ENCODE results near the gene KRT5. TPM values are rescaled to one million over a fixed set of nuclear protein-coding genes. Genes with fewer than 3 reads are reported as not detected.

The KRT5 gene
- total RNA-seq, 2 experiments from 2014 or later: not detected

DNA sequence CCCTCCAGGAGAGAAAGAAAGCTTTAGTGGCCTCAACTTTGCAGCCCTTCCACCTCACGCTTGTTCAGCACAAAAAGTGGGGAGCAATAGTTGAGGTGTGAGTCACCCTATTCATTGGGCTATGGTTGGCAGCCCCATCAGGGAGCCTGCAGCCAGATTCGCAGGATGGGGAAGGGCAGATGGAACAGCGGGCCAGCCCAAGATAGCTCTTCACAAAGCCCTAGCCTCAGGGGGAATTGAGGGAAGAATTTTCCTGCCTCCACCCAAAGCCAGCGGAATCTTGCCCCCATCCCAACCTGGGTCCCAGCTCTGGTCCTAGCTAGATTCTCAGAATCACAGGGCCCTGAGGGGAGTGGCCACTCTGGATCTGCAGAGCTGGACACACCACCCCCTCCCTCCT, 3.6 kb upstream of the KRT5 start:
- intact Hi-C loops (cut with micrococcal nuclease): no loop called here

DNA sequence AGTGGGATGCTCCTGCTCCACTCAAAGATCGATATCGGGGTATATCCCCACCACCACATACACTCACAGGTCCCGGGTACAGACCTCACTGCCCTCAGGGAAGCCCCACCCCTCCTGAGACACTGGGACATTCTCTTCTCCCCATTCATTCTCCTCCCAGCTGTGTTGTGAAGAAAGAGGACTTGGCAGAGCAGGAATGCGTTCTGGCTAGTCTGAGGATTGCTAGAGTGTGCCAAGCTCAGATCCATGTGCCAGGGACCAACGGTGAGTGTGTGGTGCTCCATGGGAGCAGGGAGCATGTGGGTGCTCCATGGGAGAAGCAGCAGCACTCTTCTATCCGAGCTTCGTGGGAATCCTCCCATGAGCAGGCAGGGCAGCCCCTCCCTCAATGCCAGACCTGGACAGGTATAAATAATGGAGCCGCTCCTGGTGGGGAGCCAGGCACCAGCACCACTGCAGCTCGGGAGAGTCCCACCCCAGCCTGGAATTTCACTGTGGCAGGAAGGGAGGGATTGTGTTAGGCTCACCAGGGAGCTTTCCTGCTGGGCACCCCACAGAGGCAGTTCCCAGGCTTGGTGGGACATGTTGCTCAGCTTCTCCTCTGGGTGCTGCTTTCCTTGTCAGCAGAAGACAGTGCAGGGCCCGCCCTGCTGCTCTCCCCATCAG, 2.3 kb upstream of the KRT5 start:
- no peaks in the 10 kb centered on the region for H3K27me3 Mint-ChIP-seq
- H3K36me3 Mint-ChIP-seq: no peaks in the 10 kb centered on the region
- POLR2A ChIA-PET: no interaction called here
- no peaks in the 10 kb centered on the region for H3K9me3 Mint-ChIP-seq
- no peaks in the 10 kb centered on the region for H3K4me1 Mint-ChIP-seq (ENCODE audit: low read depth)
- CTCF ChIA-PET: no interaction called here
- H3K27ac Mint-ChIP-seq: no peak overlapping the region
- intact Hi-C loops (cut with micrococcal nuclease): no loop called here
- no peak overlapping the region for H3K4me3 Mint-ChIP-seq
- no peak for DNase-seq

More for the DNA sequence above, 3.6 kb upstream of the KRT5 start:
- H3K36me3 Mint-ChIP-seq: no peaks in the 10 kb centered on the region
- H3K27me3 Mint-ChIP-seq: no peaks in the 10 kb centered on the region
- no peak overlapping the region for H3K4me3 Mint-ChIP-seq
- H3K4me1 Mint-ChIP-seq (ENCODE audit: low read depth): no peaks in the 10 kb centered on the region
- no peak for DNase-seq
- CTCF ChIA-PET: no interaction called here
- H3K27ac Mint-ChIP-seq: no peak overlapping the region
- no peaks in the 10 kb centered on the region for H3K9me3 Mint-ChIP-seq
- POLR2A ChIA-PET: no interaction called here

DNA sequence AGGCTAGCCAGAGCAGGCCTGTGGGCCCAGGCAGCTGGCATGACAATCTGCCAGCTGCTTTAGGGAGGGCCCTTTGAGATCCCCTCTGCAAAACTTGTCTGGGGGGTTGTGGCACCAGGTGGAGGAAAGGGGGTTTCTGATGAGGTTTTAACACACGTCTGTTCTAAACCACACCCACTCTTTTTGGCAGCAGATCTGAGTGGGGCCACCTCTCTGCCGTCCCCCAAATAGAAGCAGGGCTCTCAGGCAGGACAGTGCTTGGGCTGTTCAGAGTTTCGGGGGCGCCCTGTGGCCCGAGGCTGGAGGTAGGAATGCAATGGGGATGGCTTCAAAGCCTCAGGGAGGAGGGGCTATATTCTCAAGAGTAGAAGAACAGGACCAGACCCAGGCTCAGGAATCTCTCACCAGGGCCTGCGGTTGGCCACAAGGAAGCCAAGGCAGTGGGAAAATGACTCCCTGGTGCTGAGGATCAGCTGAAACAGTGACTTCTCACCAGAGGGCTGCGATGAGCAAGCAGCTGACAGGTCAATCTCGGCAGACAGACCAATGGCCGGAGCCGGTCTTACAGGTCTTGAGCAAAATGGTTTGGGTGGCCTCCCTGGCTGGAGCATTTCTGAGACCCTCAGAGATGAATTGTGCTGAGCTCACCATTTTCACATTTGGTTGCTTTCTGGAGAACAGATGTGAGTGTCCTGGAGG, 1.5 kb upstream of the KRT5 start:
- no peak for DNase-seq
- intact Hi-C loops (cut with micrococcal nuclease): no loop called here
- H3K9me3 Mint-ChIP-seq: no peaks in the 10 kb centered on the region
- H3K27ac Mint-ChIP-seq: no peak overlapping the region
- CTCF ChIA-PET: no interaction called here
- no peaks in the 10 kb centered on the region for H3K27me3 Mint-ChIP-seq
- H3K36me3 Mint-ChIP-seq: no peaks in the 10 kb centered on the region
- no peak overlapping the region for H3K4me3 Mint-ChIP-seq
- POLR2A ChIA-PET: no interaction called here
- H3K4me1 Mint-ChIP-seq (ENCODE audit: low read depth): no peaks in the 10 kb centered on the region

DNA sequence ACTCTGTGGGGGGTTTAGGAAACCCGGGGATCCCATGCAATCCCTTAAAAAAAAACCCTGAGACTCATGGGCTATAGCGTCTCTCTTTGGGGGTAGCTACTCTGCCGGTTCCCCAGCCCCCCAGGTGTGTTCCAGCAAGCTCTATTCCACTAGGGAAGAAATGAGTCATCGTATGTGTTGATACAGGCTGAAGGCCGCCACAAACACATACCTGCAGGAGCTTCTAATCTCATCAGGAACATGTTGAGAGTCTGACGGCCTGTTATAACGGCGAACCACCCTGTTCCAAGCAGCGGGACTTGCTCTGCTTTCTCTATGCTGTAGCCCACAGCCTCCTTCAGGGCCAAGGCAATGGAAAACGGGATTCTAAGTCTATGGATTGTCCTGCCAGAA, 977 bp upstream of the KRT5 start:
- DNase-seq: peak; percentile 4
- intact Hi-C loops (cut with micrococcal nuclease): no loop called here
- H3K4me3 Mint-ChIP-seq: no peak overlapping the region
- H3K4me1 Mint-ChIP-seq (ENCODE audit: low read depth): no peaks in the 10 kb centered on the region
- ChIA-PET POLR2A (no interaction called here), CTCF (no interaction called here)
- H3K36me3 Mint-ChIP-seq: no peaks in the 10 kb centered on the region
- no peaks in the 10 kb centered on the region for H3K9me3 Mint-ChIP-seq
- H3K27me3 Mint-ChIP-seq: peaks cover under 1% of the 10 kb centered on the region
- H3K27ac Mint-ChIP-seq: no peak overlapping the region

DNA sequence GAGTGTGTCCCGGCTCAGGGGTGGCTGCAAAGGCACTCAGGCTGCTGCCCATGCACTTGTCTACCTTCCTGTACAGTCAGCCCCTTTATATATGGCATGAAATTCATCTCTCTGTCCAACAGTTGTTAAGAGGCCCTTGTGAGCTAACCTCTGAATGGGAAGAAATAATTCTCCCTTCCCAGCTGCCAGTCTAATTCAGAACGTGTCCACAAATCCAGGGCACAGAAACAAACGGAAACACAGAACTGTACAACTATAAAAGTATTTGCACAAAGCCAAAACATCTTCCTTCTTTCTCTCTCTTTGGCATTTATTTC, 849 bp downstream of the KRT5 start:
- Mint-ChIP-seq H3K27me3 (peaks cover 3% of the 10 kb centered on the region), H3K4me1 (ENCODE audit: low read depth) (no peaks in the 10 kb centered on the region), H3K4me3 (no peak overlapping the region), H3K36me3 (no peaks in the 10 kb centered on the region), H3K9me3 (no peaks in the 10 kb centered on the region), H3K27ac (no peak overlapping the region)
- intact Hi-C loops (cut with micrococcal nuclease): no loop called here
- CTCF ChIA-PET: no interaction called here
- POLR2A ChIA-PET: no interaction called here
- no peak for DNase-seq

DNA sequence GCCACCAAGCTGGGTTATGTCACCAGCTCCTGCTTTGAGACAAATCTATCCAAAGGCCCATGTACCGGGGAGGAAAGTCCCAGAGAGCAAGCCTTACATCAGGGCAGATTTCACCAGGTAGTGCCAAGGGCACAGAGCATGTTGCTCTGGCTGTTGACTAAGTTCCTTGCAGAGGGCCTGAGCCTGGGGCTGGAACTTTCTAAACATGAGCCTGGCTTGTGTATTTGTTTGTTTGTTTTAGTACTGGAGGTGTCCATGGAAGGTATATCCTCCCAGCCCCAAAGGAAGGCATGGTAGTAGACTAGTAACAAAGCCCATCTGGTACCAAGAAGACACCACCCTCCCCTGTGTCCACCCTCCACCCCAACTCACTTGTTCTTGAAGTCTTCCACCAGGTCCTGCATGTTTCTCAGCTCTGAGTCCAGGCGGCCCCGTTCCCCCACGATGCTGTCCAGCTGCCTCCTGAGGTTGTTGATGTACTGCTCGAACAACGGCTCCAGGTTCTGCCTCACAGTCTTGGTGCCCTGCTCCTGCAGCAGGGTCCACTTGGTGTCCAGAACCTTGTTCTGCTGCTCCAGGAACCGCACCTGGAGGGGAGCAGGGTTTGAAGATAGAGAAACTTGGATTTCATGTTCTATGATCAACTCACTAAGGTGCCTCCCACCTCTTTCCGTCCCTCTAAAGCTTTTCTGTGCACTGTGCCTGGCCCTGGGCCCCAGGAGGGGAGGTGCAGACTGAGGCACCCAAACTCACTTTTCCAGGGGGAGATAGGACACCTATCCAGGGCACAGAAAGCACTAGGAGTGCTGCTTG, 1.4 kb downstream of the KRT5 start:
- Mint-ChIP-seq H3K4me1 (ENCODE audit: low read depth) (no peaks in the 10 kb centered on the region), H3K9me3 (no peaks in the 10 kb centered on the region), H3K27ac (no peak overlapping the region), H3K27me3 (peaks cover 3% of the 10 kb centered on the region), H3K36me3 (no peaks in the 10 kb centered on the region), H3K4me3 (no peak overlapping the region)
- CTCF ChIA-PET: no interaction called here
- no peak for DNase-seq
- intact Hi-C loops (cut with micrococcal nuclease): no loop called here
- POLR2A ChIA-PET: no interaction called here

DNA sequence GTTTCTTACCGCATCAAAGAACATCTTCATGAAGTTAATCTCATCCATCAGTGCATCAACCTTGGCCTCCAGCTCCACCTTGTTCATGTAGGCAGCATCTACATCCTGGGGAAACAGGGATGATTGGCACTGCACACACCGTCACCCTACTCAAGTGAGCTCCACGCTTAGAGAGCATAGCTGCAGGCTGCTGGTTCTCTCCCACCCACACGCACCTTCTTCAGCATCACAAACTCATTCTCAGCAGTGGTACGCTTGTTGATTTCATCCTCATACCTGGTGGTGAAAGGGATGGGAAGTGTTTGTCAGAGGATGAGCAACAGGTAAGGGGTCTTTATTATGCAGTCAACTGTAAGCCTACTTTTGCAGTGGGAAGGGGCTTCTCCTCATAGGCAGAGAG, 2.3 kb downstream of the KRT5 start:
- Mint-ChIP-seq H3K4me1 (ENCODE audit: low read depth) (no peaks in the 10 kb centered on the region), H3K9me3 (no peaks in the 10 kb centered on the region), H3K27me3 (peaks cover 3% of the 10 kb centered on the region), H3K4me3 (no peak overlapping the region), H3K36me3 (no peaks in the 10 kb centered on the region), H3K27ac (no peak overlapping the region)
- CTCF ChIA-PET: no interaction called here
- DNase-seq: no peak
- POLR2A ChIA-PET: no interaction called here
- intact Hi-C loops (cut with micrococcal nuclease): no loop called here

DNA sequence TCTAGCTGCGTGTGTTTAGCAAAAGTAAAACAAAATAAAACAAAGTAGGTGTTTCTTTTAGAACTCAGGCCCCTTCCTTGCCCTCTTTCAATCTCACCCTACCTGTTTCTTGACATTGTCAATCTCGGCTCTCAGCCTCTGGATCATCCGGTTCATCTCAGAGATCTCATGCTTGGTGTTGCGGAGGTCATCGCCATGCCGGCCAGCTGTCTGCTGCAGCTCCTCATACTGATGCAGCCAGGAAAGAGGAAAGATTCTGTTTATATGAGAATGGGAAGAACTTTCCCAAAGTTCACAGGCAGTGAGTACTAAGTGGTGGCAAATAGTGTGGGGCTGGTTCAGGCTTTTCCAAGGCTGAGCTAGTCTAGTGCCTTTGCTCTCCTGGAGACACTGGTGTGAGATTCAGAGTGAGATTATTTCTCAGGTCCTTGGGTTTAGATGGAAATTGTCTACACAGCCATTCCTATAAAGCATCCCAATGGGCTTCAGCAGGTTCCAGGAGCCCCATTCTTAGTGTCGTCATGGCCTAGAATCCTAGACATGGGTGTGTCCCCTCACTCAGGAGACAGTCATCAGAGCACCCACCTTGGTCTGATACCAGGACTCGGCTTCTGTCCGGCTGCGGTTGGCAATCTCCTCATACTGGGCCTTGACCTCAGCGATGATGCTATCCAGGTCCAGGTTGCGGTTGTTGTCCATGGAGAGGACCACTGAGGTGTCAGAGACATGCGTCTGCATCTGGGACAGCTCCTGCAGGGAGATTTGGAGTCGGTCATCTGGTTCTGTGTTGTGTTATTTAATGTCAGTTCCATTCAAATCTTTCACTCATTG, 3.0 kb downstream of the KRT5 start:
- POLR2A ChIA-PET: no interaction called here
- no peak for DNase-seq
- Mint-ChIP-seq H3K27ac (no peak overlapping the region), H3K36me3 (no peaks in the 10 kb centered on the region), H3K9me3 (no peaks in the 10 kb centered on the region), H3K4me3 (no peak overlapping the region), H3K4me1 (ENCODE audit: low read depth) (no peaks in the 10 kb centered on the region), H3K27me3 (peaks cover 6% of the 10 kb centered on the region)
- intact Hi-C loops (cut with micrococcal nuclease): no loop called here
- CTCF ChIA-PET: interaction anchor here (0.7 to 1.6 kb wide), 2 partner anchors 11 to 155 kb away, joined by 3 to 5 read pairs; no protein-coding TSS in a partner anchor

DNA sequence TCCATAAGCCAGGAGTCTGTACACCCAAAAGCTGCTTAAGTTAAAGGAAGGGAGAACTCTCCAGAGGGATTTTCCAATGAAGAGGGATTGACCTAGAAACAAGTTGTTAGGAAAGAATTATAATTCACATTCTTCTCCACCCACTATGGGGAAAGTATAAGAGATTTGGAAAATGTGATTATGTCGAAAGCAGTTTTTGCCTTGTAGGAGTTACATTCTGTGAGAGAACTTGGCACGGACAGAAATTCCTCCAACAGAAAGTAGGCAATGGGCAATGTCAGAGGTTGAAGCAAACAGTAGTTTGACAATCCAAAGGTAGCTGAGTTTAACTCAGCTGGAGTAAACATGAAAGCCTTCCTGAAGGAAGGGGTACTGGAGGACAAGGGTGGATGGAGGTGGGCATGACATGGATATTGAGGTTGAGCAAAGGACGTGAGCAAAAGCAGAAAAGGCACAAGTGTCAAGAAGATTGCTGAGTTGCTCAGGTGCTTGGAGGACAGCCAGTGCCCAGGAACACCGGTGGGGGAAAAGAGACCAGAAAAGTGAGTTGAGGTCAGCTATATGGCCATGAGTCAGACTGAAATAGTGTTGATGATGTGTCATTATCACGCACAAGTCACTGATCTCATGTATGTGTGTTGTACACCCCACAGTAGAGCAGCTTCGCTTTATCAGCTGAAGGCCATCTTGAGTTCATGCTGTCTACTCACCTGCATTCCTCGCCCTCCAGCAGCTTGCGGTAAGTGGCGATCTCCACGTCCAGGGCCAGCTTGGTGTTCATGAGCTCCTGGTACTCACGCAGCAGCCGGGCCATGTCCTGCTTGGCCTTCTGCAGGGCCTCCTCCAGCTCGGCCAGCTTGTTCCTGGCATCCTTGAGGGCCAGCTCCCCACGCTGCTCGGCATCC, 4.0 kb downstream of the KRT5 start:
- H3K4me3 Mint-ChIP-seq: no peak overlapping the region
- peaks cover 9% of the 10 kb centered on the region for H3K27me3 Mint-ChIP-seq
- ChIA-PET CTCF (interaction anchor here (0.6 to 1.6 kb wide), 3 partner anchors 10 to 238 kb away, joined by 3 to 5 read pairs (median 3); no protein-coding TSS in a partner anchor), POLR2A (interaction anchor here (0.5 kb wide), 1 partner anchor 77 kb away, joined by 3 read pairs; no protein-coding TSS in a partner anchor)
- H3K36me3 Mint-ChIP-seq: peaks cover 3% of the 10 kb centered on the region
- intact Hi-C loops (cut with micrococcal nuclease): no loop called here
- peaks cover 3% of the 10 kb centered on the region for H3K9me3 Mint-ChIP-seq
- H3K4me1 Mint-ChIP-seq (ENCODE audit: low read depth): no peaks in the 10 kb centered on the region
- H3K27ac Mint-ChIP-seq: no peak overlapping the region
- DNase-seq: no peak

DNA sequence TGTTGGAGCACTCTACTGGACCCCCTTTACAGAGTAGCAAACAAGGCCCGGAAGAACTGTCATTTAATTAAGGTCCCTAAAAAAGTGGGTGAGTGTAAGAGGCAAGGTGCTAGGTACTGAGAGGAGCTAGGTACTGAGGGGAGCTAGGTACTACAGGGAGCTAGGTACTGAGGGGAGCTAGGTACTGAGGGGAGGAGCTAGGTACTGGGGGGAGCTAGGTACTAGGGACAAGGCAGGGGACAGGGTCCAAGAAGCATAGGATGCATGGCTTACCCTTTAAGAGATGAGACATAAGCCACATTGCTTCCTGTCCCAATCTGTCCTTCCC, 4.9 kb downstream of the KRT5 start:
- intact Hi-C loops (cut with micrococcal nuclease): no loop called here
- H3K4me1 Mint-ChIP-seq (ENCODE audit: low read depth): no peaks in the 10 kb centered on the region
- no peak for DNase-seq
- ChIA-PET CTCF (no interaction called here), POLR2A (no interaction called here)
- peaks cover 7% of the 10 kb centered on the region for H3K9me3 Mint-ChIP-seq
- H3K27ac Mint-ChIP-seq: no peak overlapping the region
- no peak overlapping the region for H3K4me3 Mint-ChIP-seq
- H3K36me3 Mint-ChIP-seq: peaks cover 3% of the 10 kb centered on the region
- peaks cover 9% of the 10 kb centered on the region for H3K27me3 Mint-ChIP-seq

DNA sequence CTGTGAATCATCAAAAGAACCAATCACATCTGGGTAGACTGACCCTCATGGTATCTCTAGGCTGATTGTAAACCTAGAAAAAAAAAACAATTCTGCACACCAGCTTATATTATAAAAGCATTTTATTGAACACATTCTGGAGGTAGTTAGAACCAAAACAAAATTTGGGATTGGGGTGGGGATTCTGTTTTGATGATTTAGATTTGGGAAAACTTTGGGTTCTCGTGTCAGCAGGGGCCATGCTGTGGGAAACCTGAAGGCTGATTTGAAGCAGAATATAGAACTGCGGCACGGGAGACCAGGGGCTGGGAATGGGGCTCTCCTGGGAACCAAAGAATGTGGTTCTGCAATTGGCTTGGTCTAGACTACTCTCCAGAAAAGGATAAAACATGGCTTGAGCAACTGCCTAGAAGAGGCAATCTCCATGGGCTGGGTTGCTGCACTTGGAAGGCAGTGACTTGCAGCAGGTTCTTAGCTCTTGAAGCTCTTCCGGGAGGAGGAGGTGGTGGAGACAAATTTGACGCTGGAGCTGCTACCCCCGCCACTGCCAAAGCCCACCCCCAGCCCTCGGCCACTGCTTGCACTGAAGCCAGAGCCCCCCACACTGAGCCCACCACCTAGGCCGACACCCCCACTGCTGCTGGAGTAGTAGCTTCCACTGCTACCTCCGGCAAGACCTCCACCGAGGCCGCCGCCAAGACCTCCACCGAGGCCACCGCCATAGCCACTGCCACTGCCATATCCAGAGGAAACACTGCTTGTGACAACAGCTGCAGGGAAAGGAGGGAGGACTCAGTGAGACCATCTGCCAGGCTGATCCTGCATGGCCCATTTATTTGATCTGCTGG, 5.5 kb downstream of the KRT5 start:
- ChIA-PET CTCF (interaction anchor here (0.8 kb wide), 1 partner anchor 366 kb away, joined by 3 read pairs; no protein-coding TSS in a partner anchor), POLR2A (interaction anchor here (0.6 kb wide), 1 partner anchor 1820 kb away, joined by 3 read pairs; no protein-coding TSS in a partner anchor)
- Mint-ChIP-seq H3K4me1 (ENCODE audit: low read depth) (no peaks in the 10 kb centered on the region), H3K36me3 (peaks cover 3% of the 10 kb centered on the region), H3K27ac (no peak overlapping the region), H3K4me3 (no peak overlapping the region), H3K27me3 (peaks cover 11% of the 10 kb centered on the region), H3K9me3 (peaks cover 8% of the 10 kb centered on the region)
- intact Hi-C loops (cut with micrococcal nuclease): no loop called here
- DNase-seq: no peak

Measured in activated CD4-positive, alpha-beta memory T cell treated with anti-CD3 and anti-CD28 coated beads for 36 hours (primary cell).